Right atrium auricular region (tissue), 2 donors: ENCODE data around the gene RLBP1. TPM values are rescaled to one million over a fixed set of nuclear protein-coding genes. Genes with fewer than 3 reads are reported as not detected.

Experiments
- DNase-seq: peaks from one replicate; pipeline ENCODE4 v3.0.0-alpha.2; 2019; ENCODE audit warnings: low spot score
- H3K27ac ChIP-seq, 2 donors: fragments of 200-600 bp; sonication (generic); 1 replicate in 1 of 2; 2 replicates in 1 of 2; pipeline ENCODE4 v1.5.1; 2016 to 2019
- H3K27me3 ChIP-seq, 2 donors: fragments of 200-600 bp; sonication (generic); one replicate each; pipeline versions ENCODE4 v1.5.1 to v1.6.0; 2017 to 2019
- H3K36me3 ChIP-seq: fragments of 200-600 bp; sonication (generic); one replicate; pipeline ENCODE4 v1.5.1; 2016
- H3K4me1 ChIP-seq, 2 donors: fragments of 200-600 bp; sonication (generic); one replicate each; pipeline versions ENCODE4 v1.5.1 to v1.6.0; 2017 to 2019
- H3K4me3 ChIP-seq, 2 donors: fragments of 200-600 bp; sonication (generic); 1 replicate in 1 of 2; 2 replicates in 1 of 2; pipeline ENCODE4 v1.5.1; 2017 to 2019; ENCODE audit warnings: mild to moderate bottlenecking in 1 of 2, moderate library complexity in 1 of 2
- H3K9me3 ChIP-seq, 2 donors: fragments of 200-600 bp; sonication (generic); one replicate each; pipeline ENCODE4 v1.5.1; 2019
- total RNA-seq, 2 donors: library from RNA; depleted of rRNA; stranded (reverse); fragments of >200 nt; gene quantifications; one replicate each; pipeline ENCODE4 v1.1.0, GENCODE V29; 2016
- TF ChIP-seq, protein P1 (sequence below), 2 donors: fragments of 200-600 bp; sonication (generic); IDR thresholded peaks; one replicate each; pipeline ENCODE4 v1.5.1; 2019; ENCODE audit warnings: antibody characterized with exemption in 2 of 2

The RLBP1 gene
- total RNA-seq, 2 donors from 2014 or later, result not detected

DNA sequence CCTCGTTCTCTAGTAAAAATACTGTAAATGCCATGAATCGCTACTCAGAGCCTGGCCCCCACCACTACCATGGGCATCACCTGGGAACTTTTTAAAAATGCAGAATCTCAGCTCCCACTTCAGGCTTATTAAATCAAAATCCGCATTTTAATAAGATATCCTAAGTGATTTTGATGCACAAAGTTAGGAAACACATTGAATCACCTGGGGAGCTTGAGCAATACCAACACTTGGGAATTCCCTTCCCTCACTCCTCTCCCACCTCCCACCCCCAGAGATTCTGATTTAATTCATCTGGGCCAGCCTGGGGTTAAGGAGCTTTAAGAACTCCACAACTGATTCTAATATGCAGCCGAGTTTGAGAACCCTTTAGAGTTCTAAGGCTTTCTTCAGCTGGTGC lies 26.8 kb downstream of the RLBP1 start:
- H3K4me1 ChIP-seq, result peaks cover 0 to 10% of the 10 kb centered on the region in 2 donors
- DNase-seq, result no peak
- TF ChIP-seq, protein P1, sequence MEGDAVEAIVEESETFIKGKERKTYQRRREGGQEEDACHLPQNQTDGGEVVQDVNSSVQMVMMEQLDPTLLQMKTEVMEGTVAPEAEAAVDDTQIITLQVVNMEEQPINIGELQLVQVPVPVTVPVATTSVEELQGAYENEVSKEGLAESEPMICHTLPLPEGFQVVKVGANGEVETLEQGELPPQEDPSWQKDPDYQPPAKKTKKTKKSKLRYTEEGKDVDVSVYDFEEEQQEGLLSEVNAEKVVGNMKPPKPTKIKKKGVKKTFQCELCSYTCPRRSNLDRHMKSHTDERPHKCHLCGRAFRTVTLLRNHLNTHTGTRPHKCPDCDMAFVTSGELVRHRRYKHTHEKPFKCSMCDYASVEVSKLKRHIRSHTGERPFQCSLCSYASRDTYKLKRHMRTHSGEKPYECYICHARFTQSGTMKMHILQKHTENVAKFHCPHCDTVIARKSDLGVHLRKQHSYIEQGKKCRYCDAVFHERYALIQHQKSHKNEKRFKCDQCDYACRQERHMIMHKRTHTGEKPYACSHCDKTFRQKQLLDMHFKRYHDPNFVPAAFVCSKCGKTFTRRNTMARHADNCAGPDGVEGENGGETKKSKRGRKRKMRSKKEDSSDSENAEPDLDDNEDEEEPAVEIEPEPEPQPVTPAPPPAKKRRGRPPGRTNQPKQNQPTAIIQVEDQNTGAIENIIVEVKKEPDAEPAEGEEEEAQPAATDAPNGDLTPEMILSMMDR (IDR thresholded peaks at IDR 0.05), result no peak
- H3K27ac ChIP-seq, result peak overlapping the region in 1 of 2 donors; percentile 22
- H3K4me3 ChIP-seq, result no peak overlapping the region
- no peaks in the 10 kb centered on the region for H3K9me3 ChIP-seq
- no peaks in the 10 kb centered on the region for H3K27me3 ChIP-seq
- H3K36me3 ChIP-seq, result peaks cover 88% of the 10 kb centered on the region

DNA sequence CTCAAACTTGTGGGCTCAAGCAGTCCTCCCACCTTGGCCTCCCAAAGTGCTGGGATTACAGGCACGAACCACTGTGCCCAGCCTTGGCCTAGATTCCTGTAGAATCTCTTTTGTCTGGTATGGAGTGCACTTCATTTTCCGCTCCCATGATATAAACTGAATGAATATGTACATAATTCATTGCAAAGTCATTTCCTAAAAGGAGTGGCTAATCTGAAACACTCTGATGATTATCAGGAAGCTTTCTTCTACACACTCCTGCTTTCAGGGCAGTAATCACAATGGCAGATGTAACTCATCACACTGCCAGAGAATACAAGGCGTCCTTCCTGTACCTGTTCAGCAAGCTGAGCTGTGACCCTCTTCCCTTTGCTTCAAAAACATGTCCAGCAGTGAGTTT lies 28.6 kb downstream of the RLBP1 start:
- Histone ChIP-seq H3K4me1 (peaks cover 0 to 3% of the 10 kb centered on the region in 2 donors), H3K27me3 (no peaks in the 10 kb centered on the region), H3K36me3 (peaks cover 90% of the 10 kb centered on the region), H3K9me3 (no peaks in the 10 kb centered on the region), H3K4me3 (no peak overlapping the region), H3K27ac (no peak overlapping the region)
- no peak for DNase-seq
- TF ChIP-seq, protein P1 (IDR thresholded peaks at IDR 0.05), result no peak

DNA sequence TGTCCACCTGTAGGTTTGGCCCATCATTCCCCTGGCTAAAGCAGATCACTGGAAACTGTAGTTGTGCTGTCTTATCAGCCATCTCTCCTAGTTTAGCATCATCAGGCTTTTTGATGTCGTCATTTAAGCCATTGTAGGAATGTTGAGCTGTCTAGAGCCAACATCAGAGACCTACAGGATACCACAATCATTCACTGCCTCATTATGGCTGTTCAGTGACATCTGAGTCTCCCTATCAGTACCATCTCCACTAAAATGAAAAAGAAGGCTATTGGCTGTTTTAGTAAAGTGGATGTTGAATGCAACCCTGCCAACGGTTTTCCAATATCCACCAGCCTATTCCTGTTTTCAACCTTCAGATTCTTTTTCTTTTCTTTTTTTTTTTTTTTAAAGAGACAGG lies 29.2 kb downstream of the RLBP1 start:
- Histone ChIP-seq H3K36me3 (peaks cover 93% of the 10 kb centered on the region), H3K4me1 (no peaks in the 10 kb centered on the region), H3K4me3 (no peak overlapping the region), H3K9me3 (no peaks in the 10 kb centered on the region), H3K27me3 (no peaks in the 10 kb centered on the region), H3K27ac (no peak overlapping the region)
- no peak for DNase-seq
- TF ChIP-seq, protein P1 (IDR thresholded peaks at IDR 0.05), result no peak

DNA sequence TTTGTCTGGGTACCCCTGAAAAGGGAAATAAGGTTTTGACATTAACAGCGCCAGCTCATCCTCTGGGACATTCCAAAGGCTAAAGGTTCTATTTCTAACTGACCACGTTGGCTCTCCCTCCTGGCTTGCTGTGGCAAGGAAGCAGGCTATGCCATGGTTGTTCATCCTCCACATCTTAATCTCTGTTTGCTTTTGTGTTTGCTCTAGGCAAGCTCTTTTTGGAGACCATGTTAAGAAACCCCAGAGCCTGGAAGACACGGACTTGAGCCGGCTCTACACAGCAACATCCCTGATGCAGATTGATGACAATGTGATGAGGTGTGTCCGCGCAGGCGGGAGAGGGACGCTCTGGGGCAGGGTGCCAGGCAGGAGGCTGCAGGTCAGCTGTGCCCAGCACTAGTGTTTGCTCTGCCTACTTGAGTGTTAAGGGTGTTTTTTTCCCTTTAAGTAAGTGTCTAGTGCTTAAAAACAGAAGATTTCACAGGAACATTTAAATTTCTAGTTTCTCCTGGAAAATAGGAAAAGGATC lies 33.3 kb downstream of the RLBP1 start:
- no peak overlapping the region for H3K27ac ChIP-seq
- no peak overlapping the region for H3K4me3 ChIP-seq
- no peaks in the 10 kb centered on the region for H3K27me3 ChIP-seq
- DNase-seq, result no peak
- TF ChIP-seq, protein P1 (IDR thresholded peaks at IDR 0.05), result no peak
- H3K4me1 ChIP-seq, result no peaks in the 10 kb centered on the region
- peaks cover 84% of the 10 kb centered on the region for H3K36me3 ChIP-seq
- H3K9me3 ChIP-seq, result no peaks in the 10 kb centered on the region

- no peaks in the 10 kb centered on the region for H3K27me3 ChIP-seq
- no peaks in the 10 kb centered on the region for H3K9me3 ChIP-seq
- DNase-seq, result no peak
- H3K27ac ChIP-seq, result no peak overlapping the region
- H3K36me3 ChIP-seq, result peaks cover 78% of the 10 kb centered on the region
- TF ChIP-seq, protein P1 (IDR thresholded peaks at IDR 0.05), result no peak
- no peak overlapping the region for H3K4me3 ChIP-seq
- no peaks in the 10 kb centered on the region for H3K4me1 ChIP-seq
Measured at GRCh38 chr15:89187301-89187985, 33.9 kb downstream of the RLBP1 start.

DNA sequence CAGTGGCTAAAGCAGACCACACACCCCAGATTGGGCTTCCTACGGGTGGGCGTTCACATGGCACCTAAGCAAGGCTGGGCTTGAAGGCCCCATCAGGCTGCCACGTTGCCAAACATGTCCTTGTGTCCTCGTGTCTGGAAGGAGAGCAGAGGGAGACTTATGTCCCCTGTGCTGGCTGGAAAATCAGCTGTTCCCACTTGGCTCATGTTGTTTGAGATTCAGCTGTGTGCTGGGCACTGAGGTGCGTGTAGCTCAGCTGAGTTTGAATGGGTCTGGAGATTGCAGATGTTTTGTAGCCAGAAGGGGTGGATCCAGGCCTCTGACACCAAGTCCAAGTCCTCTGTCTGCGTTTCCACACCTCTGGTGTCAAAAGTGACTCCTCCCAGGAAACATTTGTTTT lies 34.6 kb downstream of the RLBP1 start:
- Histone ChIP-seq H3K9me3 (no peaks in the 10 kb centered on the region), H3K4me1 (no peaks in the 10 kb centered on the region), H3K4me3 (no peak overlapping the region), H3K27ac (no peak overlapping the region), H3K27me3 (no peaks in the 10 kb centered on the region), H3K36me3 (peaks cover 72% of the 10 kb centered on the region)
- DNase-seq, result no peak
- TF ChIP-seq, protein P1 (IDR thresholded peaks at IDR 0.05), result no peak
